ENCODE measurements around the gene EML4.

The EML4 gene

GRCh38 chr2:42304059-42304713, 135.0 kb downstream of the EML4 start:
- DNase-seq (ENCODE audit: low read depth) = no peak
- no peak for TF ChIP-seq CTCF (IDR thresholded peaks at IDR 0.05; ENCODE audit: control insufficient read depth, extremely low read depth, insufficient read depth)
- no peak overlapping the region for H3K4me3 ChIP-seq (ENCODE audit: low read depth, low read length)

GRCh38 chr2:42307180-42307579, 138.0 kb downstream of the EML4 start:
- no peak for DNase-seq (ENCODE audit: low read depth)
- no peak for TF ChIP-seq CTCF (IDR thresholded peaks at IDR 0.05; ENCODE audit: control insufficient read depth, extremely low read depth, insufficient read depth)
- H3K4me3 ChIP-seq (ENCODE audit: low read depth, low read length) = no peak overlapping the region

GRCh38 chr2:42309366-42309765, 140.2 kb downstream of the EML4 start:
- DNase-seq (ENCODE audit: low read depth) = no peak
- no peak overlapping the region for H3K4me3 ChIP-seq (ENCODE audit: low read depth, low read length)
- no peak for TF ChIP-seq CTCF (IDR thresholded peaks at IDR 0.05; ENCODE audit: control insufficient read depth, extremely low read depth, insufficient read depth)

- H3K4me3 ChIP-seq (ENCODE audit: low read depth, low read length) = no peak overlapping the region
- no peak for TF ChIP-seq CTCF (IDR thresholded peaks at IDR 0.05; ENCODE audit: control insufficient read depth, extremely low read depth, insufficient read depth)
- no peak for DNase-seq (ENCODE audit: low read depth)
Measured at GRCh38 chr2:42310007-42310515, 140.9 kb downstream of the EML4 start.

GRCh38 chr2:42312106-42312505, 143.0 kb downstream of the EML4 start:
- no peak overlapping the region for H3K4me3 ChIP-seq (ENCODE audit: low read depth, low read length)
- no peak for TF ChIP-seq CTCF (IDR thresholded peaks at IDR 0.05; ENCODE audit: control insufficient read depth, extremely low read depth, insufficient read depth)

GRCh38 chr2:42314892-42315468, 145.8 kb downstream of the EML4 start:
- no peak for DNase-seq (ENCODE audit: low read depth)
- TF ChIP-seq CTCF (IDR thresholded peaks at IDR 0.05; ENCODE audit: control insufficient read depth, extremely low read depth, insufficient read depth) = no peak
- H3K4me3 ChIP-seq (ENCODE audit: low read depth, low read length) = no peak overlapping the region

More at GRCh38 chr2:42312106-42312505, 143.0 kb downstream of the EML4 start:
- peak; percentile 10 for DNase-seq (ENCODE audit: low read depth)
